CD4-positive, alpha-beta T cell treated with Interleukin-17A for 1 hour (primary cell): ENCODE measurements around the gene LCN9.
"Not testable (repeated sequence)": the region's sequence is repeated elsewhere in the genome, so short reads cannot be mapped to it uniquely, and the experiment has no call there.

Experiments used
- DNase-seq: peaks from one replicate; pipeline ENCODE4 v3.0.0-alpha.2; 2020

The LCN9 gene

GRCh38 chr9:135648494-135649410 lies 14.4 kb upstream of the LCN9 start:
- no peak for DNase-seq

GRCh38 chr9:135649508-135649907 lies 13.6 kb upstream of the LCN9 start:
- DNase-seq: no peak

- no peak for DNase-seq
Observed at GRCh38 chr9:135650408-135650807, 12.7 kb upstream of the LCN9 start.

- DNase-seq: no peak
Observed at GRCh38 chr9:135655317-135655716, 7.8 kb upstream of the LCN9 start.

- no peak for DNase-seq
Observed at GRCh38 chr9:135657416-135657815, 5.7 kb upstream of the LCN9 start.

GRCh38 chr9:135659252-135659651 lies 3.9 kb upstream of the LCN9 start:
- no peak for DNase-seq

- no peak for DNase-seq
Observed at GRCh38 chr9:135660407-135660806, 2.7 kb upstream of the LCN9 start.

- DNase-seq: no peak
Observed at GRCh38 chr9:135661816-135662560, 1.1 kb upstream of the LCN9 start.

- no peak for DNase-seq
Observed at GRCh38 chr9:135663451-135663770, 302 bp downstream of the LCN9 start.

- DNase-seq: no peak
Observed at GRCh38 chr9:135663857-135664256, 748 bp downstream of the LCN9 start.

GRCh38 chr9:135664266-135664665 lies 1.2 kb downstream of the LCN9 start:
- no peak for DNase-seq

- DNase-seq: no peak
Observed at GRCh38 chr9:135664801-135665794, 2.0 kb downstream of the LCN9 start.

GRCh38 chr9:135665795-135666189 lies 2.7 kb downstream of the LCN9 start:
- DNase-seq: no peak

- no peak for DNase-seq
Observed at GRCh38 chr9:135666534-135667462, 3.7 kb downstream of the LCN9 start.

- DNase-seq: no peak
Observed at GRCh38 chr9:135667463-135668001, 4.4 kb downstream of the LCN9 start.

GRCh38 chr9:135669018-135669417 lies 5.9 kb downstream of the LCN9 start:
- DNase-seq: not testable (repeated sequence)

GRCh38 chr9:135669616-135670285 lies 6.6 kb downstream of the LCN9 start:
- DNase-seq: no peak

GRCh38 chr9:135670721-135671590 lies 7.8 kb downstream of the LCN9 start:
- DNase-seq: no peak

- no peak for DNase-seq
Observed at GRCh38 chr9:135671591-135672041, 8.5 kb downstream of the LCN9 start.

GRCh38 chr9:135672786-135673185 lies 9.7 kb downstream of the LCN9 start:
- not testable (repeated sequence) for DNase-seq
